Lower lobe of right lung (tissue), 2 donors: ENCODE measurements around the gene ATXN1. TPM values are rescaled to one million over a fixed set of nuclear protein-coding genes. Genes with fewer than 3 reads are reported as not detected.

Experiments
- ATAC-seq, 2 donors: fragments of 200-7000 bp; cut with Tn5 transposase; one replicate each; pipeline ENCODE4 v1.9.1; 2020 to 2022; ENCODE audit warnings: mild to moderate bottlenecking in 2 of 2, moderate library complexity in 2 of 2
- DNase-seq: peaks from one replicate; pipeline ENCODE4 v3.0.0-alpha.2; 2020
- H3K27ac ChIP-seq: fragments of 200-600 bp; one replicate; pipeline ENCODE4 v1.8.0; 2022
- H3K27me3 ChIP-seq: fragments of 200-600 bp; one replicate; pipeline ENCODE4 v1.8.0; 2022; ENCODE audit warnings: low read depth
- H3K36me3 ChIP-seq: fragments of 200-600 bp; one replicate; pipeline ENCODE4 v1.8.0; 2022; ENCODE audit warnings: mild to moderate bottlenecking
- H3K4me1 ChIP-seq: fragments of 200-600 bp; one replicate; pipeline ENCODE4 v1.8.0; 2022
- H3K4me3 ChIP-seq: fragments of 200-600 bp; one replicate; pipeline ENCODE4 v1.8.0; 2022; ENCODE audit warnings: mild to moderate bottlenecking
- H3K9me3 ChIP-seq: fragments of 200-600 bp; one replicate; pipeline ENCODE4 v1.8.0; 2022
- CTCF ChIP-seq: fragments of 200-600 bp; IDR thresholded peaks from one replicate; pipeline ENCODE4 v1.8.0; 2022; ENCODE audit warnings: antibody characterized with exemption, mild to moderate bottlenecking
- intact Hi-C: fragments of 100-400 bp; cut with DNase I; formaldehyde crosslinking; loops from one replicate; pipeline ENCODE4 v1.11.0; 2022
- total RNA-seq: library from RNA; stranded (reverse); fragmentation: NEBNext Ultra II Directional; extraction: Animal tissue kit (Norgen Biotek cat#: 25700); gene quantifications from one replicate; pipeline ENCODE4 v1.2.1, GENCODE V29; 2021
- donor health status: DM: no; HTN: yes; CAD: no; lungs with severe emphysema.

The ATXN1 gene
- total RNA-seq, 1 donor from 2014 or later, result 75.9 TPM

DNA sequence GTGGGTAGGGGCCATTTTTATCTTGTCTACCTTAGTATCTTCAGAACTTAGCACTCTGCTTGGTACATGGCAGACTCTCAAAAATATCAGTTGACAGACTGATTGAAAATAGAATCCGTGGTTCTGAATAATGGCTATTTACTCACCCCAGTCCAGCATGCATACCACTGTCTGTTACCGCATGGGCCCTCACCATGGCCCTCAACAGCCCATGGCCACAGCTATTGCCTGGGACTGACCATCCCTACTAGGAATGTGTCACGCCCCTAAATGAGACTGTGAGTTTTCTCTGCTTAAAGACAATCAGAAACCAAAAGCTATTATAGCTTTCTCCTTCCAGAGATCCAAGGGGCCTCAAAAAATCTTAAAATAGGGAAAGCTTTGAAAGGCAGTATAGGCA, 207.7 kb downstream of the ATXN1 start:
- intact Hi-C loops, result no loop called here
- no peaks in the 10 kb centered on the region for H3K27me3 ChIP-seq
- no peaks in the 10 kb centered on the region for H3K9me3 ChIP-seq
- no peak overlapping the region for H3K4me3 ChIP-seq
- no peaks in the 10 kb centered on the region for H3K36me3 ChIP-seq
- no peak for TF ChIP-seq CTCF
- no peak for DNase-seq
- ATAC-seq, result no peak
- H3K4me1 ChIP-seq, result no peaks in the 10 kb centered on the region
- no peak overlapping the region for H3K27ac ChIP-seq

DNA sequence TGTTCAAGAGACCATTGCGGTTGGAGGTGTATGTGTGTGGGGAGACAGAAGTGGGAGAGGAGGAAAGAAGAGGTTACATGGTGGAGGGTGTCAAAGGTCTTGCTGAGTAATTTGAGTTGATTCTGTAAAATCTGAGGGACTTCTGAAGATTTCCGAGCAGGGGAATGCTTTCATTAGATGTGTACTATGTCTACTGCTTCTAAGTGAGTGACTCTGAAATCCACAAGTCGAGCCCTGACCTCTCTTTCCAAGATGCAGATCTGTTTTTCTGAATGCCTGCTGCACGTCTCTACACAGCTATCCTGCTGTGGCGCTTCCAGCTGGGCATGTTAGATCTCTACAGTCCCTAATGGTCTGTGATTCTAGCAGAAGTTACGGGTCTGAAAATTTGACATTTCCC, 209.8 kb downstream of the ATXN1 start:
- no peak overlapping the region for H3K4me3 ChIP-seq
- no peaks in the 10 kb centered on the region for H3K27me3 ChIP-seq
- no peak for ATAC-seq
- no peaks in the 10 kb centered on the region for H3K36me3 ChIP-seq
- no peaks in the 10 kb centered on the region for H3K9me3 ChIP-seq
- TF ChIP-seq CTCF, result no peak
- peaks cover 7% of the 10 kb centered on the region for H3K4me1 ChIP-seq
- no peak overlapping the region for H3K27ac ChIP-seq
- DNase-seq, result no peak
- intact Hi-C loops, result no loop called here

DNA sequence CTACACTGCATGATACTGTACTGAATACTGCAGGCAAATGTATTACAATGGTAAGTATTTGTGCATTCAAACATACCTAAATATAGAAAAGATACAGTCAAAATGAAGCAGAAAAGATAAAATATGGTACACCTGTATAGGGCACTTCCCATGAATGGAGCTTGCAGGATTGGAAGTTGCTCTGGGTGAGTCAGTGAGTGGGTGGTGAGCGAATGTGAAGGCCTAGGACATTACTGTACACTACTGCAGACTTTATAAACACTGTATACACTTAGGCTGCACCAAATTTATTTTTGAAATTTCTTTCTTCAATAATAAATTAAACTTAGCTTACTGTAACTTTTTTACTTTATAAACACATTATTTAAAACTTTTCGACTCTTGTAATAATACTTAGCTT, 213.1 kb downstream of the ATXN1 start:
- H3K36me3 ChIP-seq, result no peaks in the 10 kb centered on the region
- TF ChIP-seq CTCF, result no peak
- intact Hi-C loops, result no loop called here
- H3K27me3 ChIP-seq, result no peaks in the 10 kb centered on the region
- no peak for DNase-seq
- H3K4me3 ChIP-seq, result no peak overlapping the region
- peaks cover 27% of the 10 kb centered on the region for H3K4me1 ChIP-seq
- ATAC-seq, result no peak
- H3K27ac ChIP-seq, result no peak overlapping the region
- no peaks in the 10 kb centered on the region for H3K9me3 ChIP-seq

DNA sequence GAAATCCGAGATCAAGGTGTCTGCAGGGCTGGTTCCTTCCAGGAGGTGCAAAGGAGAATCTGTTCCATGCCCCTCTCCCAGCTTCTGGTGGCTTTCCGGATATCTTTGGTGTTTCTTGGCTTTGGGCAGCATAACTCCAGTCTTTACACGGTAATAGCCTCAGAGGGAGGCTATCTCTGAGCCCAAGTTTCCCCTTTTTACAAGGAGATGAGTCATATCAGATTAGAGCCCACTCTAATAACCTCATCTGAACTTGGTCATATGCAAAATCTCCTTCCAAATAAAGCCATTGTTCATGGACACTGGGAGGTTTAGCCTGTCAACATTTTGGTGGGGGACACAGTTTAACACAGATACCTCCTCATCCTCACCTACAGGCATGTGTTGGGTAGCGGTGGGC, 213.7 kb downstream of the ATXN1 start:
- peaks cover 27% of the 10 kb centered on the region for H3K4me1 ChIP-seq
- H3K36me3 ChIP-seq, result no peaks in the 10 kb centered on the region
- no peaks in the 10 kb centered on the region for H3K27me3 ChIP-seq
- H3K4me3 ChIP-seq, result no peak overlapping the region
- H3K27ac ChIP-seq, result no peak overlapping the region
- ATAC-seq, result no peak
- intact Hi-C loops, result no loop called here
- H3K9me3 ChIP-seq, result no peaks in the 10 kb centered on the region
- no peak for DNase-seq
- TF ChIP-seq CTCF, result no peak

DNA sequence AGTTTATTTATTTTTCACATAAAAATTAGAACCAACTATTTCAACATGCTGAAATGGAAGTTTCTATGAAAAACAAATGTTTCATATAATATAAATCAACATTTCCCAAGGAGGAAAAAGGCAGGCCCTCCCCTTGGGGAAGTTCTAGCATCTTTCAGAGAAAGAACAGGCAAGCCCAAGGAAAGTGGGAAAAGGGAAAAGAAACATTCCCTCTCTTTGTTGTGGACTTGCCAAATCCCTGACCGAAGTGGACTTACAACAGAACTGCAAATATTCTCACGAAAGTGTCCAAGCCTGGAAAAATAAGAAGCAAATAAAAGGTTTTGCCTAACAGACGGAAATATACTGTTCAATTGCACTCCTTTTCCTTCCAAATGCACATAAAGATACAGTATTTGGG, 214.4 kb downstream of the ATXN1 start:
- intact Hi-C loops, result no loop called here
- H3K9me3 ChIP-seq, result no peaks in the 10 kb centered on the region
- no peaks in the 10 kb centered on the region for H3K36me3 ChIP-seq
- H3K4me1 ChIP-seq, result peaks cover 32% of the 10 kb centered on the region
- DNase-seq, result no peak
- no peak overlapping the region for H3K4me3 ChIP-seq
- no peak overlapping the region for H3K27ac ChIP-seq
- no peak for TF ChIP-seq CTCF
- H3K27me3 ChIP-seq, result no peaks in the 10 kb centered on the region
- ATAC-seq, result no peak

DNA sequence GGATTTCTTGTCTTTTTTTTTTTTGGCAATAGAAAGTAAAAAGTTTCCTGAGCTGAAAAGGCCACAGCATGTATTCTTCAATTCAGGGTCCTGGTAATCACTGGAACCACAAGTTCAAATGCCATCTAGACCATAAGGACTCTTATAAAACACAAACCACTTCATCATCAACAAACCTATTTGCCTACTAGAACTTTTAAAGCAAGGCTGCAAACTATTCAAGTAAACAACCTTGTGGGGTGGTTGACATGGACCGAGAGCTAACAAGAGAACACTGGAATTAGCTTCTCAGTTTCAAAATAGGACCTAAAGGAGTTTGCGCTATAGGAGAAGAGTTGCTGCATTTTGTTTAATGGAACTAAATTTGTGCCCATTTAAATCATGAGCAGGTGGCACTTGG, 215.9 kb downstream of the ATXN1 start:
- TF ChIP-seq CTCF, result no peak
- no peak for DNase-seq
- no peak overlapping the region for H3K27ac ChIP-seq
- intact Hi-C loops, result no loop called here
- H3K36me3 ChIP-seq, result no peaks in the 10 kb centered on the region
- ATAC-seq, result peak in 1 of 2 donors; percentile 62
- no peak overlapping the region for H3K4me3 ChIP-seq
- H3K27me3 ChIP-seq, result no peaks in the 10 kb centered on the region
- peaks cover 35% of the 10 kb centered on the region for H3K4me1 ChIP-seq
- no peaks in the 10 kb centered on the region for H3K9me3 ChIP-seq
